BE2C (cell line): ENCODE measurements around the gene TNIP3. TPM values are rescaled to one million over a fixed set of nuclear protein-coding genes. Genes with fewer than 3 reads are reported as not detected.
"Not testable (repeated sequence)": the region's sequence is repeated elsewhere in the genome, so short reads cannot be mapped to it uniquely, and the experiment has no call there.

ENCODE experiments used
- DNase-seq: peaks from one replicate; pipeline ENCODE4 v3.0.0-alpha.2; 2020
- H3K27me3 ChIP-seq: fragments of 250-450 bp; sonication (Bioruptor Pico); 2 replicates; pipeline ENCODE4 v1.5.1; 2020; ENCODE audit warnings: mild to moderate bottlenecking
- H3K36me3 ChIP-seq: fragments of 250-450 bp; sonication (Bioruptor Pico); 2 replicates; pipeline ENCODE4 v1.5.1; 2020; ENCODE audit warnings: mild to moderate bottlenecking
- H3K4me1 ChIP-seq: fragments of 250-450 bp; sonication (Bioruptor Pico); 2 replicates; pipeline ENCODE4 v1.5.1; 2020
- H3K4me3 ChIP-seq: 2 replicates; pipeline ENCODE4 v1.5.1; 2011; ENCODE audit warnings: low read depth, low read length
- H3K9me3 ChIP-seq: fragments of 250-450 bp; sonication (Bioruptor Pico); 2 replicates; pipeline ENCODE4 v1.5.1; 2020
- polyA plus RNA-seq: library from polyadenylated mRNA; unstranded; fragments of >200 nt; gene quantifications from one replicate; pipeline ENCODE4 v1.2.1, GENCODE V29; 2012; ENCODE audit warnings: low read depth, missing spikeins; ENCODE audit not compliant: insufficient read length, insufficient read depth
- TF ChIP-seq, protein P1 (sequence below): IDR thresholded peaks from 2 replicates; pipeline ENCODE4 v1.5.1; 2012; ENCODE audit warnings: mild to moderate bottlenecking, low read depth, low read length

The TNIP3 gene, protein sequence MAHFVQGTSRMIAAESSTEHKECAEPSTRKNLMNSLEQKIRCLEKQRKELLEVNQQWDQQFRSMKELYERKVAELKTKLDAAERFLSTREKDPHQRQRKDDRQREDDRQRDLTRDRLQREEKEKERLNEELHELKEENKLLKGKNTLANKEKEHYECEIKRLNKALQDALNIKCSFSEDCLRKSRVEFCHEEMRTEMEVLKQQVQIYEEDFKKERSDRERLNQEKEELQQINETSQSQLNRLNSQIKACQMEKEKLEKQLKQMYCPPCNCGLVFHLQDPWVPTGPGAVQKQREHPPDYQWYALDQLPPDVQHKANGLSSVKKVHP
- polyA plus RNA-seq: not detected

DNA sequence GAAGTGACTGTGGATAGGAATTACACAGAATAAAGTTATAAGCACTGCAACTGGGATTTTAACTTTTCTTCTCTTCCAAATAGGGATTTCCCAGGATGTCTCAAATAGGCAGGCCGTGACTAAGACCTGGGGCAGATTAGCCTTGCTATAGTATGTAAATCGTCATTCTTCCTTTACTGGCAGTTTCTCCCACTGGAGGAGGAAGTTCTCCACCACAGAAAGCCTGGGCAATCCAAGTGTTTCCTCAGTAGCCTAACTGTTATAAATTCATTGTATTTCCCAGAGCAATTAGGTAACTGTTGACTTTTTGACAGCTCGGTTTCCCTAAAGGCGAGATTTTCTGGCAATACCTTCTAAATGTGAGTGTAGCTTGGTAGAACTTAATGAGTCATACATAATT, at the start of gene TNIP3:
TSS of gene TNIP3 (minus strand) at position 31 of the 400 bp plus-strand sequence. CDS start 196 bp downstream, outside the sequence.
- Histone ChIP-seq H3K4me1 (no peaks in the 10 kb centered on the region), H3K27me3 (0 out of 2 replicates have a peak, but pooled peaks cover 3% of the 10 kb centered on the region), H3K36me3 (no peaks in the 10 kb centered on the region), H3K9me3 (no peaks in the 10 kb centered on the region), H3K4me3 (no peak within 1 kb of the TSS)
- no peak for DNase-seq
- TF ChIP-seq, protein P1, sequence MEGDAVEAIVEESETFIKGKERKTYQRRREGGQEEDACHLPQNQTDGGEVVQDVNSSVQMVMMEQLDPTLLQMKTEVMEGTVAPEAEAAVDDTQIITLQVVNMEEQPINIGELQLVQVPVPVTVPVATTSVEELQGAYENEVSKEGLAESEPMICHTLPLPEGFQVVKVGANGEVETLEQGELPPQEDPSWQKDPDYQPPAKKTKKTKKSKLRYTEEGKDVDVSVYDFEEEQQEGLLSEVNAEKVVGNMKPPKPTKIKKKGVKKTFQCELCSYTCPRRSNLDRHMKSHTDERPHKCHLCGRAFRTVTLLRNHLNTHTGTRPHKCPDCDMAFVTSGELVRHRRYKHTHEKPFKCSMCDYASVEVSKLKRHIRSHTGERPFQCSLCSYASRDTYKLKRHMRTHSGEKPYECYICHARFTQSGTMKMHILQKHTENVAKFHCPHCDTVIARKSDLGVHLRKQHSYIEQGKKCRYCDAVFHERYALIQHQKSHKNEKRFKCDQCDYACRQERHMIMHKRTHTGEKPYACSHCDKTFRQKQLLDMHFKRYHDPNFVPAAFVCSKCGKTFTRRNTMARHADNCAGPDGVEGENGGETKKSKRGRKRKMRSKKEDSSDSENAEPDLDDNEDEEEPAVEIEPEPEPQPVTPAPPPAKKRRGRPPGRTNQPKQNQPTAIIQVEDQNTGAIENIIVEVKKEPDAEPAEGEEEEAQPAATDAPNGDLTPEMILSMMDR: no peak

GRCh38 chr4:121212806-121213205, 48.7 kb upstream of the TNIP3 start:
- TF ChIP-seq, protein P1: no peak
- no peaks in the 10 kb centered on the region for H3K9me3 ChIP-seq
- no peak for DNase-seq
- H3K27me3 ChIP-seq: no peaks in the 10 kb centered on the region
- no peaks in the 10 kb centered on the region for H3K4me1 ChIP-seq
- H3K4me3 ChIP-seq: no peak overlapping the region
- no peaks in the 10 kb centered on the region for H3K36me3 ChIP-seq

DNA sequence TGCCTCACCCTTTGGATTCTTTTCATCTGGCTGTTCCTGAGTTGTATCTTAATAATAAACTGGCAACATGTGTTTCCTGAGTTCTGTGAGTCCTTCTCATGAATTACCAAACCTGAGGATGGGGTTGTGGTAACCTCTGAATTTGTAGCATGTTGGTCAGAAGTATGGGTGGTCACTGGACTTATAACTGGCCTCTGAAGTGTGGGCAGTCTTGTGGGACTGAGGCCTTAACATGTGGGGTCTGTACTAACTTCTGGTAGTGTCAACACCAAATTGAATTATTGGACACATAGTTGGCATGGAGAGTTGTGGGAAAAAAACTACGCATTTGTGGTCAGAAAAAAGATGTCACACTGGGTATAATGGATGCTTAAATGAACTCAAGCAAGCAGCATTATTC, 45.0 kb upstream of the TNIP3 start:
- DNase-seq: no peak
- H3K36me3 ChIP-seq: no peaks in the 10 kb centered on the region
- TF ChIP-seq, protein P1: no peak

GRCh38 chr4:121208244-121209007, 44.3 kb upstream of the TNIP3 start:
- Histone ChIP-seq H3K4me3 (no peak overlapping the region), H3K9me3 (no peaks in the 10 kb centered on the region), H3K4me1 (no peaks in the 10 kb centered on the region), H3K36me3 (no peaks in the 10 kb centered on the region), H3K27me3 (no peaks in the 10 kb centered on the region)
- no peak for DNase-seq
- TF ChIP-seq, protein P1: no peak

More for the DNA sequence above, 45.0 kb upstream of the TNIP3 start:
- Histone ChIP-seq H3K27me3 (no peaks in the 10 kb centered on the region), H3K4me3 (no peak overlapping the region), H3K9me3 (no peaks in the 10 kb centered on the region), H3K4me1 (no peaks in the 10 kb centered on the region)

DNA sequence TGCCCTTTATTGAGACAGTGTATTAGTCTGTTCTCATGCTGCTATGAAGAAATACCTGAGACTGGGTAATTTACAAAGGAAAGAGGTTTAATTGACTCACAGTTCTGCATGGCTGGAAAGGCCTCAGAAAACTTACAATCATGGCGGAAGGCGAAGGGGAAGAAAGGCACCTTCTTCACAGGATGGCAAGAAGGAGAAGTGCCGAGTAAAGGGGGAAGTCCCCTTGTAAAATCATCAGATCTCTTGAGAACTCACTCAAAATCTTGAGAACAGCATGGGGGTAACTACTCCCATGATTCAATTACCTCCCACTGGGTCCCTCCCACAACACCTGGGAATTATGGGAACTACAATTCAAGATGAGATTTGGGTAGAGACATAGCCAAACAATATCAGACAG, 41.7 kb upstream of the TNIP3 start:
- not testable (repeated sequence) for H3K4me1 ChIP-seq, H3K36me3 ChIP-seq, H3K9me3 ChIP-seq, DNase-seq, H3K4me3 ChIP-seq, H3K27me3 ChIP-seq

DNA sequence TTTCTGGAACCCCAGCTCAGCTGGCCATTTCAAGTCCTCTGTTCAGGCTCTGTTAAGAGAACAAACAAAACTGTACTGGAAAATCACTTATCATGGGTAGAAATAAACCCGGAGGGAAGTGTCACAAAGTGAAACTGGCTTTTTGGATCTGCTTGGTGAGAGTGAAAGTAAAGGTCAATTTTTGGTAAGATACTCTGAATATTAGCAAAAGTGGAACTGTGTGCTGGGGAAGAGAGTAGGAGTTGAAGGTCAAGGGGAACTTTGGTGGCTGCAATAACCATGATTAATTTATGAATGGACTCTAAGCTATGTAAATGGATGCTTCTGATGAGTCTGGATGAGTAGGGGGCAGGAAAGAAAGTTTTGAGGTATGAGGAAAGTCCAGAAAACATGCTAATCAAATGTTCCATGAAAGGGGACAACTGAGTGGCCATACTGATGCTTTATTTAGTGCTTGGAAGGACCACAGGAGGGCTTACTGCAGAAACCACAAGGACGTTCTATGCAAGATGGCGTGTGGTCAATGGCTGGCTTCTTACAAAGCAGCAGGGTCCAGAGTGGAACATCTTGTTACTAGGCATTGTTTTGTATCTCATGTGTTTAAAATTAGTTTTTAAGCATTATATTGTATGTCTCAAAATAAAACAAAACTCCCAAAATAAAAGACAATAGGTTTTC, 36.8 kb upstream of the TNIP3 start:
- Histone ChIP-seq H3K4me1 (no peaks in the 10 kb centered on the region), H3K27me3 (no peaks in the 10 kb centered on the region), H3K4me3 (no peak overlapping the region), H3K36me3 (no peaks in the 10 kb centered on the region), H3K9me3 (no peaks in the 10 kb centered on the region)
- TF ChIP-seq, protein P1: no peak
- no peak for DNase-seq
